ENCODE results near the gene TKTL1. TPM values are rescaled to one million over a fixed set of nuclear protein-coding genes. Genes with fewer than 3 reads are reported as not detected.

Gene TKTL1
- total RNA-seq, 1 donor: not detected

GRCh38 chrX:154365997-154366665, 70.5 kb downstream of the TKTL1 start:
- no peak for DNase-seq (ENCODE audit: low read depth)
- TF ChIP-seq CTCF (IDR thresholded peaks at IDR 0.05; ENCODE audit: insufficient read depth, low read length): no peak
- no peak overlapping the region for H3K4me3 ChIP-seq (ENCODE audit: low read depth, low read length)

GRCh38 chrX:154366666-154367055, 71.1 kb downstream of the TKTL1 start:
- no peak for TF ChIP-seq CTCF (IDR thresholded peaks at IDR 0.05; ENCODE audit: insufficient read depth, low read length)
- H3K4me3 ChIP-seq (ENCODE audit: low read depth, low read length): no peak overlapping the region
- no peak for DNase-seq (ENCODE audit: low read depth)

GRCh38 chrX:154367474-154368308, 72.1 kb downstream of the TKTL1 start:
- no peak for TF ChIP-seq CTCF (IDR thresholded peaks at IDR 0.05; ENCODE audit: insufficient read depth, low read length)
- no peak for DNase-seq (ENCODE audit: low read depth)
- H3K4me3 ChIP-seq (ENCODE audit: low read depth, low read length): peak overlapping the region; percentile 72

- DNase-seq (ENCODE audit: low read depth): peak; percentile 95
- peak overlapping the region; percentile 72 for H3K4me3 ChIP-seq (ENCODE audit: low read depth, low read length)
- no peak for TF ChIP-seq CTCF (IDR thresholded peaks at IDR 0.05; ENCODE audit: insufficient read depth, low read length)
Measured at GRCh38 chrX:154368630-154369448, 73.2 kb downstream of the TKTL1 start.

- TF ChIP-seq CTCF (IDR thresholded peaks at IDR 0.05; ENCODE audit: insufficient read depth, low read length): no peak
Measured at GRCh38 chrX:154369449-154370299, 74.1 kb downstream of the TKTL1 start.

More at GRCh38 chrX:154369449-154370299, 74.1 kb downstream of the TKTL1 start:
- H3K4me3 ChIP-seq (ENCODE audit: low read depth, low read length): peak overlapping the region; percentile 92
- peak; percentile 96 for DNase-seq (ENCODE audit: low read depth)
